K562 (cell line): Measurements from ENCODE around the gene INTS1. TPM values are rescaled to one million over a fixed set of nuclear protein-coding genes. Genes with fewer than 3 reads are reported as not detected.

Experiments used
- ATAC-seq: fragments of 200-7000 bp; cut with Tn5 transposase; 3 replicates; pipeline ENCODE4 v1.9.1; 2020; ENCODE audit warnings: moderate library complexity
- BruUV-seq: library from RNA; stranded (reverse); fragments of 400-500 nt; replicated peaks from 2 replicates; lab custom pipeline; 2021; lab: Mats Ljungman, UMichigan
- CTCF ChIA-PET: fragments of 300-600 bp; formaldehyde crosslinking; extraction: SDS; loops from one replicate; lab custom pipeline; 2021; ENCODE audit warnings: low intra/inter-chr PET ratio; lab: Yijun Ruan, JAX
- POLR2A ChIA-PET: fragments of 300-600, 350-650 bp; sonication (Branson Sonifier 250); formaldehyde crosslinking; extraction: SDS; loops from one replicate; lab custom pipeline; 2021; ENCODE audit warnings: antibody characterized with exemption, inconsistent platforms; lab: Yijun Ruan, JAX
- DNase-seq, 4 experiments: peaks; one replicate each; pipeline versions ENCODE4 v3.0.0 to v3.0.0-alpha.2; 2011 to 2018; ENCODE audit warnings: low spot score in 3 of 4, mixed read lengths in 3 of 4; ENCODE audit errors: extremely low read depth in 1 of 4
- FAIRE-seq: peaks from 2 replicates; lab custom pipeline; 2011; peaks lifted over from hg19 to GRCh38; lab: Jason Lieb, UNC
- H2AFZ ChIP-seq: 2 replicates; pipeline ENCODE4 v1.6.0; 2011; ENCODE audit warnings: low read depth, low read length, control low read depth, inconsistent platforms
- H3K27ac ChIP-seq: fragments of 200-600 bp; 3 replicates; pipeline ENCODE4 v1.8.0; 2011; ENCODE audit warnings: low read depth, mild to moderate bottlenecking, control low read depth, inconsistent platforms, low read length, moderate library complexity, mixed read lengths; ENCODE audit errors: extremely low read depth
- H3K27me3 ChIP-seq, 2 experiments: fragments of 300-600 bp in 1 of 2; 2 replicates in 1 of 2; 3 replicates in 1 of 2; pipeline versions ENCODE4 v1.6.0 to v1.8.0; 2011; ENCODE audit warnings: inconsistent platforms in 2 of 2, low read length in 2 of 2, mild to moderate bottlenecking in 1 of 2, mixed read lengths in 1 of 2, moderate library complexity in 1 of 2; ENCODE audit not compliant: control insufficient read depth in 2 of 2, insufficient read depth in 2 of 2
- H3K36me3 ChIP-seq: fragments of 300-600 bp; 3 replicates; pipeline ENCODE4 v1.8.0; 2011; ENCODE audit warnings: mild to moderate bottlenecking, low read length, inconsistent platforms; ENCODE audit not compliant: control insufficient read depth, insufficient read depth
- H3K4me1 ChIP-seq, 2 experiments: fragments of 200-600 bp in 1 of 2; replicated peaks in 1 of 2; 2 replicates in 1 of 2; 3 replicates in 1 of 2; pipeline versions ENCODE4 v1.5.1 to v1.8.0; 2011; ENCODE audit warnings: inconsistent platforms in 2 of 2, low read length in 2 of 2, mild to moderate bottlenecking in 1 of 2, mixed read lengths in 1 of 2, moderate library complexity in 1 of 2; ENCODE audit not compliant: control insufficient read depth in 2 of 2, insufficient read depth in 2 of 2
- H3K4me2 ChIP-seq: 2 replicates; pipeline ENCODE4 v1.6.1; 2011; ENCODE audit warnings: low read length, control low read depth, inconsistent platforms, mixed read lengths; ENCODE audit not compliant: insufficient read depth
- H3K4me3 ChIP-seq: fragments of 200-600 bp; sonication (generic), shearing (Covaris generic); 2 replicates; pipeline ENCODE4 v1.5.1; 2016; ENCODE audit warnings: control low read depth, inconsistent platforms
- H3K79me2 ChIP-seq: fragments of 200-600 bp; 3 replicates; pipeline ENCODE4 v1.8.0; 2011; ENCODE audit warnings: low read length, inconsistent platforms; ENCODE audit not compliant: control insufficient read depth, insufficient read depth
- H3K9ac ChIP-seq, 2 experiments: 2 replicates each; pipeline versions ENCODE4 v1.6.0 to v1.6.1; 2011; ENCODE audit warnings: low read depth in 2 of 2, low read length in 2 of 2, control low read depth in 1 of 2, inconsistent platforms in 1 of 2, mild to moderate bottlenecking in 1 of 2, mixed read lengths in 1 of 2; ENCODE audit not compliant: insufficient read depth in 1 of 2
- H3K9me1 ChIP-seq: one replicate; pipeline ENCODE4 v1.6.0; 2011; ENCODE audit warnings: inconsistent platforms, mild to moderate bottlenecking, low read length, moderate library complexity; ENCODE audit not compliant: control insufficient read depth, insufficient read depth
- H3K9me3 ChIP-seq: replicated peaks from 2 replicates; pipeline ENCODE4 v1.5.1; 2011; ENCODE audit warnings: low read depth, low read length, inconsistent platforms; ENCODE audit not compliant: control insufficient read depth, insufficient read depth
- H4K20me1 ChIP-seq: replicated peaks from 2 replicates; pipeline ENCODE4 v1.6.1; 2011; ENCODE audit warnings: low read length, inconsistent platforms, mixed read lengths; ENCODE audit not compliant: control insufficient read depth, insufficient read depth
- DLX4 ChIP-seq: fragments of 250-450 bp; sonication (Bioruptor Pico); IDR thresholded peaks from 2 replicates; pipeline ENCODE4 v1.6.1; 2021; ENCODE audit warnings: mild to moderate bottlenecking
- HNRNPL ChIP-seq: fragments of 200-400 bp; formaldehyde crosslinking; IDR thresholded peaks from 2 replicates; pipeline ENCODE4 v1.6.1; 2017; ENCODE audit warnings: low read depth, mild to moderate bottlenecking, low read length
- KDM1A ChIP-seq, 2 experiments: fragments of 450-650 bp; IDR thresholded peaks; 2 replicates each; pipeline ENCODE4 v1.6.1; 2016; ENCODE audit warnings: mild to moderate bottlenecking in 2 of 2
- MCM2 ChIP-seq: fragments of 450-650 bp; IDR thresholded peaks from 2 replicates; pipeline ENCODE4 v1.6.1; 2017; ENCODE audit warnings: low read depth, mild to moderate bottlenecking
- MEF2D ChIP-seq: conservative IDR thresholded peaks from 2 replicates; pipeline ENCODE4 v1.6.1; 2016; ENCODE audit warnings: low read depth, missing genetic modification characterization, missing compliant biosample characterization
- MYBL2 ChIP-seq, 2 experiments: fragments of 450-650 bp in 1 of 2; sonication (generic) in 1 of 2; formaldehyde crosslinking in 1 of 2; IDR thresholded peaks; 2 replicates each; pipeline versions ENCODE4 v1.6.1 to v1.8.1; 2017 to 2022; ENCODE audit warnings: borderline replicate concordance in 1 of 2, inconsistent platforms in 1 of 2, low read depth in 1 of 2, mild to moderate bottlenecking in 1 of 2, missing genetic modification reagents in 1 of 2, moderate library complexity in 1 of 2
- NFIC ChIP-seq: fragments of 450-650 bp; IDR thresholded peaks from 2 replicates; pipeline ENCODE4 v1.6.1; 2017; ENCODE audit warnings: mild to moderate bottlenecking, inconsistent platforms
- PML ChIP-seq: IDR thresholded peaks from 2 replicates; pipeline ENCODE4 v1.6.1; 2012; ENCODE audit warnings: low read length, inconsistent platforms
- TAF9B ChIP-seq: fragments of 450-650 bp; IDR thresholded peaks from 2 replicates; pipeline ENCODE4 v1.6.1; 2018; ENCODE audit warnings: mild to moderate bottlenecking; ENCODE audit not compliant: partially characterized antibody
- ZNF184 ChIP-seq: sonication (generic); formaldehyde crosslinking; IDR thresholded peaks from 2 replicates; pipeline ENCODE4 v1.5.0; 2020; ENCODE audit warnings: missing genetic modification reagents
- WGBS: fragments of 100-300 bp; shearing (Covaris generic); methylation state at CpG from one replicate; pipeline ENCODE4 v1.1.6; 2016; ENCODE audit warnings: low coverage, mixed read lengths; ENCODE audit not compliant: insufficient coverage; ENCODE audit errors: missing lambda C conversion rate; 5-methylcytosine and 5-hydroxymethylcytosine counted together
- in situ Hi-C: fragments of 300-500 bp; cut with MboI; formaldehyde crosslinking; loops from 4 replicates; pipeline ENCODE4 v1.15.0; 2018; ENCODE audit warnings: inconsistent platforms, mixed read lengths
- intact Hi-C: fragments of 100-400 bp; cut with micrococcal nuclease; formaldehyde crosslinking; loops from 2 replicates; pipeline ENCODE4 v1.14.2; 2022
- polyA plus RNA-seq, 8 experiments: library from polyadenylated mRNA; depleted of rRNA in 4 of 8; stranded (reverse) in 5 of 8; unstranded in 3 of 8; fragments of >200 nt; fragmentation: Nextera tagmentation in 2 of 8; fragmentation: Illumina TruSeq in 1 of 8; extraction: Ambion mirVana in 2 of 8; extraction: Trizol in 1 of 8; gene quantifications; 2 replicates each; pipeline versions ENCODE4 v1.2.1 to v1.2.3, GENCODE V29; 2011 to 2014; ENCODE audit warnings: inconsistent platforms in 1 of 8, missing spikeins in 1 of 8
- total RNA-seq, 7 experiments: library from RNA; depleted of rRNA in 6 of 7; stranded (reverse); fragments of >200 nt in 6 of 7; fragmentation: Illumina TruSeq in 2 of 7; extraction: Trizol in 2 of 7; gene quantifications; 2 replicates each; pipeline versions ENCODE4 v1.2.1 to v1.2.3, GENCODE V29; 2011 to 2021; ENCODE audit warnings: low replicate concordance in 1 of 7

Gene INTS1
- total and polyA plus RNA-seq, 9 of the 15 experiments (the other 6 are each of a cell fraction or from before 2014, with no cell fraction given), result 0.34 to 119 (median 18.5) TPM

DNA sequence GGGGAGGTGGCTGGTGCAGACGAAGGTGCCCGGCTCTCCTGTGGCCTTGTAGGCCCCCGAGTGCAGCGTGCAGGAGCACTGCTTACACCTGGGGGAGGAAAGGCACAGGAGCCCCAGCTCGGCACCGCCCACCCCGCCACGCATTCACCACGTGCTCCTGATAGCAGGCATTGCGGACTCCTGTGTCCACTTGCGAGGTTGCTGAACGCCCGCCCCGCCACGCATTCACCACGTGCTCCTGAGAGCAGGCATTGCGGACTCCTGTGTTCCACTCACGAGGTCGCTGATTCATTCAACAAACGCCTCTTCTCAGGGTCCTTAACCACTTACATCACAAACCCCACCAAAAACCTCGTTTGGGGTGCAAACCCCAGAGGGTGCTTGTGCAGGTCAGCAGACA, 58.8 kb downstream of the INTS1 start:
- Histone ChIP-seq H4K20me1 (no peaks in the 10 kb centered on the region; the same call in 1 of the 2 replicates), H3K9ac (peak overlapping the region in 1 of 2 experiments; percentile 28; a peak in 1 of 4 replicates), H3K36me3 (peaks cover 75% of the 10 kb centered on the region; the same call in 1 of the 3 replicates), H3K9me1 (no peaks in the 10 kb centered on the region), H2AFZ (no peak overlapping the region), H3K9me3 (no peaks in the 10 kb centered on the region), H3K79me2 (peaks cover 2% of the 10 kb centered on the region; the same call in 2 of the 3 replicates), H3K27me3 (no peaks in the 10 kb centered on the region), H3K27ac (no peak overlapping the region), H3K4me3 (no peak overlapping the region), H3K4me2 (no peak overlapping the region), H3K4me1 (peaks cover 0 to 75% of the 10 kb centered on the region in 2 experiments; a peak in 2 of 5 replicates)
- DNase-seq, result no peak
- no peak for ATAC-seq
- in situ Hi-C loops, result no loop called here
- POLR2A ChIA-PET, result no interaction called here
- 86% methylated on average over 10 of the region's 21 CpGs for WGBS
- no peak for FAIRE-seq
- no peak for TF ChIP-seq DLX4 (CRISPR knock-in tag)
- TF ChIP-seq ZNF184 (CRISPR knock-in tag), result no peak
- no peak for TF ChIP-seq TAF9B
- no peak for TF ChIP-seq PML
- TF ChIP-seq KDM1A (IDR thresholded peaks at IDR 0.05), result no peak
- TF ChIP-seq HNRNPL, result no peak
- TF ChIP-seq MEF2D (tag), result no peak
- TF ChIP-seq NFIC, result no peak
- TF ChIP-seq MCM2, result no peak
- no peak for TF ChIP-seq MYBL2 (IDR thresholded peaks at IDR 0.05; ENCODE audit: low read depth)
- TF ChIP-seq MYBL2 (CRISPR knock-in tag; IDR thresholded peaks at IDR 0.05; ENCODE audit: borderline replicate concordance), result no peak
- intact Hi-C loops, result no loop called here
- BruUV-seq, result no TSS peak
- CTCF ChIA-PET, result no interaction called here
